Measurements from ENCODE around the gene CCSER1.

CCSER1 gene

DNA sequence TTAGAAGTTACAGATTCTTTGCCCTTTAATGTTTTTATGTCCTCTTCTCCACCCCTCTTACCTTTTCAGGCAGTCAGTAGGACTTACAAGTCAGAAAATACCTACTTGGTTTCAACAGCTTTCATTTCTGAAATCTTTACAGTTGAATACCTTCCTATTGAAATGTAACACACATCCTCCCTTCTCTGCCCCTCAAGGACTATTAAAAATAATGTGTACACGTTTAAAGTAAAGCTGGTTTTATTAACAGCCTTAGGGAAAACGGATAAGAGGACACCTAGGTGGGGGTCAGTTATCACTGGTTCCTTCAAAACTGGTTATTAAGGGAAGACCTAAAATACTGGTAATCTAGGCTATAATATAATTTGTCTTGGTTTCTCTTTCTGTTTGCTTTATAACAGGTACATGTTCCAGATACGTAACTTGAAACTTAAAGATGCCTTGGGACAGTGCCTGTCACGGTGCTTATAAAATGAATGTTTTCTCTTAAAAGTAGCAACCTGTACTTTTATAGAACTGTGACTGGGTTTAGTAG lies 1.8 kb downstream of the CCSER1 start:
- DNase-seq (ENCODE audit: low read depth in 2 of 2), result no peak

DNA sequence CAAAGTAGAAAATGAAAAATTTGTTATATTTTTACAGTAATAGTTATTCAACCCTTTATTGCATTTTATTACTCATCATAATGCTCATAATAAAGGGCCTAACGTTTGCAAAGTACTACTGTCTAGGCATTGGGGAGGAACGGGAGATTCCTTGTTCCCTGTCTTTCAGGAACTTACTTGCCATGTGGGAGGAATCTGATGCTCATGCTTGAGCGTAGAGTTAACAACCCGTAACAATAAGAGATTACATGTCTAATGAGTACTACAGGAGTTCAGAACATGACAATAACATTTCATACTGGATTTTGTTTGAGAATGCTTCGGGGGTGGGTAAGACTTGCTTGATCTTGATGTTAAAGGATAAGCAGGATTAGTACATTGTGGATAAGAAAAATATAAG lies 2.9 kb downstream of the CCSER1 start:
- DNase-seq (ENCODE audit: low read depth in 2 of 2), result no peak

DNA sequence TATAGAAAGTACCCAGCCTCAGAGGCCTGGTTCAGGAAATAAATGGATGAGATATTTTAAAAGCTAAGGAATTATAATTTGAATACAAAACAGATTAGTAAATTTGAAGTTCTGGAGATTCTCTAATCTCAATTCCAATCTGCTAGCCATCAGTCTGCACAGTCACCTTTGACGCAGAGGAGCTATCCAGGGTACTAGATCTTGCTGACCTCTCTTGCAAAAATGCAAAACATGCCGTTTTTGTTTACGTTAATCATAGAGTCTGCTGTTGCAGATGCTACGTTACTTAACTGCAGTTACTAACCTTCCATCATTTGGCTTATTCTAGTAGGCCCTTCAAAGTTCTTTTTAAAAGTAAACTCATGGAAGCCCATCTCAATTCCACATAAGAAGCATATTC lies 10.4 kb downstream of the CCSER1 start:
- DNase-seq (ENCODE audit: low read depth in 2 of 2), result no peak

DNA sequence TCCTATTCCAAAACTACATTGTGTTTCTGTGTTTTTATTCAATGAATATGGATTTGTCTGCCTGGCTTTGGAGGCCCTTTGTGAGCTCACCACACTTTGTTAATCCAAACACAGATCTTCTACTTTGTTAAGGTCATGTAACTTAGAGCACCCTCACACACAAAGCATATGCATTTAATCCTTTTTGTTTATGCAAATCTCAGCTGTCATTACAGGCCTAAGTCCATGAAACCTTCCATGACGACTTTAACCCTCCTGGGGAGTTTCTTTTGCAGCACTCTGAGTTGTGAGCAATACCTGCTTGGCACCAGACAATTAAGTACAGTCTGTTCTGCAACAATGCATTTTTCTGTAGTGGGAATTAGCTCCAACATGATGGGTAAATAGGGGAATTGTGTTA lies 14.9 kb downstream of the CCSER1 start:
- no peak for DNase-seq (ENCODE audit: low read depth in 2 of 2)

DNA sequence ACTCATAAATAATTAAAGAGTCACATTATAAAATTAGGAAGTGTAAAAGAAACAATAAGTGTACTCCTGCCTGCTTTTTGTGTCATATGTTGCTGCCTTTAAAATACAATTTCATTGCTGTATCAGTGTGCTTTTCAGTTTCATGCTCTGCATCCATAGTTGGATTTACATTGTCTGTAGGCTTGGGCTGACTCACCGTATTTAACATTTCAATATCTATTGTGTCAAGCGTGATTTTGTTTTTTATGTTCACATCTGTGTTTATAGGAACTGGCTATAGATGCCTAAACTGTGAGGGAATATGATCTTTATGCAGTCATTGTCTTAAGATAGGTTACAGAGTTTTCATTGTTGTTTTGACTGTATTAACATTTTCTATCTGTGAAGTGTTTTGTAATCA lies 18.1 kb downstream of the CCSER1 start:
- DNase-seq (ENCODE audit: low read depth in 2 of 2), result no peak

DNA sequence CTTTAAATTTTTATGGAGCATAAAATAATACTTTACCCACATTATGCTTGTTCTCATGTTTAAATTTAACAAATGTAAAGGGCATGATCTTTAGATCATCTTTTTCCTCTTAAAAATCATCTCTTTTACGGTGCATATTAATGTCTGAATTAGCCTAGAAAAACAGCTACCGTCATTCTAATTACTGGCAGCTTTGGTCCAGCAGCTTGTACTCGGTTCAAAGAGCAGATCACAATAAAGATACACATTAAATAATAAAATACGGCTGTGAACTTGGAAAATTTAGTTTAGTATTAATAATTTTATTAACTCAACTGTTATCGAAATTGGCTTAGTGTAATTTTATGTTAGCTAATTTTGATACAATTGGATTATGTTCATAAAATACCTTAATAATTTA lies 19.1 kb downstream of the CCSER1 start:
- DNase-seq (ENCODE audit: low read depth in 2 of 2), result no peak

DNA sequence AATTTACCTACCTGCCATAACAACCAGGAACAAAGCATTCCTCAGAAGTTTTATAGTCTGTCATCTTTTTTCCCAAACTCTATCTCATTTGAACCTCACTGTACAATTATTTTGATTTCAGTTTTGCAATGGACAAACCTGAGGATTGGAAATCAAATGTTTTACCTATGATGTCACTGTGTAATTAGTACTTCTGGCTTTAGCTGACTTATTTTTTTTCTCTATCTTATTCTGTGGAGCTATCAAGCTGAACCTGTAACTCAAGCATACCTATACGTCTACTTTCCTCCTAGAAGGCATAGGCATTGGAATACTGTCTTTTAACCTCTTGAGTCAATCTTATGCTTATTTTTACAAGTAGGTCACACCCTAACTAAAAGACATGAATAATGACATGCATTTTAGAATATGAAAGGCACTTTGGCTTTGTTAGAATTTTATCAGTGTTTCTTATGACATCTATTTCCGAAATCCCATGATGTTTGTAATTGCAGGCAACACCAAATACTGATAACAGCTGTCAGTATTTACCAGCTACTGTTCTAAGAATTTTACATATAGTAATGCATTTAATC lies 21.5 kb downstream of the CCSER1 start:
- no peak for DNase-seq (ENCODE audit: low read depth in 2 of 2)

DNA sequence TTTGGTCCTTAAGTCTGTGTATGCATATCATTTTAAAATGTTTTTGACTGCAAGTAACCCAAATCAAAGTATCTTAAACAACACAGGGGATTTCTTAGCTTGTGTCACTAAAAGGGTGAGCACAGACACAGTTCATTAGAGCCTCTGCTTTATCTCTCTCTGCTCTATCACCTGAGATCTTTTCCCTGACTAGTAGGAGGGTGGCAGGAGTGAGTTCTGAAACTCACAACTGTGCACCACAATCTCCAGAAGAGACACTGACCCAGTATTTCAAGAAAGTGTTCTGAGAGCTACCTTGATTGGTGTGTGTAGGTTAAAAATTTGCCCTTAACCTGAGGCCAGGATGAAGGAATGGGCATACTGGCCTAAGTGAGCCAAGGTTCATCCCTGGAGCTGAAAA lies 24.8 kb downstream of the CCSER1 start:
- DNase-seq (ENCODE audit: low read depth in 2 of 2), result no peak

DNA sequence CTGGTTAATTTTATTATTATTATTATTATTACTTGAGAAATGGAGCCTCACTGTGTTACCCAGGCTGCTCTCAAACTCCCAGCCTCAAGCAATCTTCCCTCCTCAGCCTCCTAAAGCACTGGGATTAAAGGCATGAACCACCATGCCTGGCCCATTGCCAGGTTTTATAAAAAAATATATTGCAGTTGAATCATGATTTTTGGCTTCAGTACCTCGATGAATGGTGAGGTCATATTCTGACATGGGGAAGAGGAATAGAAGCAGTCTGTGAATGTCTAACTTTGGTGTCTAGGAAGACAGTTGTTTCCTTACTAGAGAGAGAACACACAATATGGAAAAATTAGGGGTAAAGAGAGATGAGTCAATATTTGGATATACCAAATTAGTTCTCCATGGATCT lies 32.0 kb downstream of the CCSER1 start:
- DNase-seq (ENCODE audit: low read depth in 2 of 2), result no peak

DNA sequence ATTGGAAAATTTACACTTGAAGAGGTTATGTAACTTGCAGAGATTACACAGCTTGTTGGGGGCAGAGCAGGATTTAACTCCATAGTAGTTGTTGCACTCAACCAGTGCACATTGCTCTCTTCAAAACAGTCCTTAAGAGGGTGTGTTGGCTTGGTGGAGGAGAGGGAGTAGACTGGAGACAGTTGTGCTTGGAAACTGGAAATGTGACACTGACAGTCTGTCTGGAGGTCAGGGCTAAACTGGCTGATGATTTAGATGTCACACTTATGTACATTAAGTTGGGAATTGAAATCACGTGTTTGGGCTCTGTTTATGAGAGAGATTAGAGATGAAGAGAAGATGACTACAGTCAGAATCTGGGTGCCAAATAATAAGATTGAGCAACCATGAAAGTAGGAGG lies 32.9 kb downstream of the CCSER1 start:
- no peak for DNase-seq (ENCODE audit: low read depth in 2 of 2)

DNA sequence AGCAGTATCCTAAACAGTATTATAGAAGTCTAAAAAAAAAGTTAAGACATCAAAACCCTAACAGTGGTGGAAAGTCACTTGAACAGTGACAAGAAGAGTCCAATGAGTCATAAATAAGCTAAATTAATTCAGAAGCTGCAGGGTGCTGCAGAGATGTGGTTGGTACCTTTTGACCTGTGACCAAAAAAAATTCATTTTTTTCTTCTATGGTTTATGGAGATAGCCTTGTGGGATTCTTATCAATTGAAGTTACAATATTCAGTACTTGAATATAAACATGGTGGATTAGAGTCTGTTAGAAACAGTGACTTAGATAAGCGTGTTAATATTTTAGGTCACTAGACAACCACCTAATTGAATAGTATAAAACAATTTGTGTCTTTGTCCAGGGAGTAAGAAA lies 35.4 kb downstream of the CCSER1 start:
- DNase-seq (ENCODE audit: low read depth in 2 of 2), result no peak

DNA sequence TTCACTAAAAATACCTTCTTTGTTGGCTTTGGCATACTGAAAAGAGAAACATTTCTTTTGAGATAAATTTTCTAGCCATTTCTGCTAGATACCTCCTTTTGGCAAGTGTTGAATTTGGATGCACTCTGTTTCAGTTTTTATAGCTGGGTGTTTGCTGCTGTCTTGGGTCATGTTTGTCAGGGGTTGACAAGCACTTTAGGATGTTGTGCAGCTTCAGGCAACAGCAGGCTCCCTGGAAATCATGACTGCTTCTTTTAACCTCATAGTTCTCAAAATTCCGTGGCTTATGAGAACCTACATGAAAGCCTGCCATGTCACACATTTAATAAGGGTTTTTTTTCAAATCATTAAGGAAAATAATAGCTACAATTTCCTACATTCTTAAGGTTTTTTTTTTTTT lies 36.7 kb downstream of the CCSER1 start:
- DNase-seq (ENCODE audit: low read depth in 2 of 2), result no peak

DNA sequence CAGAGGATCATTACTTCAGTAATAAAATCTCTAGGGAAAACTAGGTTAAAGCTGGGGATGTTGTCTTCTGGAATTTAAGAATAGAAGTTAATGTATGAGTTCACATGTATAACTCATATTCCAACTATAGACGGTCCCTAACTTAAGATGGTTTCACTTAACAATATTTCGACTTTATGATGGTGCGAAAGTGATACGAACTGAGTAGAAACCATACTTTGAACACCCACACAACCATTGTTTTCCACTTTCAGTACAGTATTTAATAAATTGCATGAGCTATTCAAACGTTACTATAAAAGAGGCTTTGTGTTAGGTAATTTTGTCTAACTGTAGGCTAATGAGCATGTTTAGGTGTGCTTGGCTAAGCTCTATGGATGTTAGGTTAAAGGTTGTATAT lies 38.7 kb downstream of the CCSER1 start:
- no peak for DNase-seq (ENCODE audit: low read depth in 2 of 2)

DNA sequence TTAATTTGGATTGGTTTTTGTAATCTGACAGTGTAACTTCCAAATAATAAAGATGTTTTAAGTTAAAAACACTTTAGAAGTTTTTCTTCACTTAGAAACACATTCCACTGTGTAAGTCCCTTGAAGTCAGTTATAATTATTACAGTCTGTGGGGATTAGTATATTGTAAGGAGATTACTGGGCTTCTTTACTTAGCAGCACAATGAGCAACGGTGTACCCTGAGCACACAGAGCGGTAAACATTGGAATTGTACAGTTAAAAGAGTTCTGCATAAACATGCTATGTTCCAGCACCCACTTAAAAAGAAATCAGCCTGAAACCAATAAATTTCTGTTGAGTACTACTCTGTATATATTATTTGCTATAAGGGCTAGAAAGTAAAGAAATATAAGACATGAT lies 44.3 kb downstream of the CCSER1 start:
- no peak for DNase-seq (ENCODE audit: low read depth in 2 of 2)

DNA sequence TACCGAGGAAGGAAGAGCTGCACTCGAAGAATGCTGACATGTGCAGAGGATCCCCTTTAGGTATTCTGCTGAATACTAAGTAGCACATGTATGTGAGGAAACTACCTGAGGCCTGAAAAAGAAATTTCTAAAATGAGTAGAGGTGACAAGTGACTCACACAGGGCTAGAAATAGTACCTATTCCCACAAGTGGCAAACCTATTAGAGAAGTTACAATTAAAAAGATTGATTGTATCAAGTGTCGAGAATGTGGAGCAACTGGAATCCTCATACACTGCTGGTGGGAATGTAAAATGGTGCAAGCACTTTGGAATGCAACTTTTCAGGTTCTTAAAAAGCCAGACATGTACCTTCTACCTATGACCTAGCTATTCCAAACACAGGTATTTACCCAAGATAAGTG lies 47.4 kb downstream of the CCSER1 start:
- DNase-seq (ENCODE audit: low read depth in 2 of 2), result no peak

DNA sequence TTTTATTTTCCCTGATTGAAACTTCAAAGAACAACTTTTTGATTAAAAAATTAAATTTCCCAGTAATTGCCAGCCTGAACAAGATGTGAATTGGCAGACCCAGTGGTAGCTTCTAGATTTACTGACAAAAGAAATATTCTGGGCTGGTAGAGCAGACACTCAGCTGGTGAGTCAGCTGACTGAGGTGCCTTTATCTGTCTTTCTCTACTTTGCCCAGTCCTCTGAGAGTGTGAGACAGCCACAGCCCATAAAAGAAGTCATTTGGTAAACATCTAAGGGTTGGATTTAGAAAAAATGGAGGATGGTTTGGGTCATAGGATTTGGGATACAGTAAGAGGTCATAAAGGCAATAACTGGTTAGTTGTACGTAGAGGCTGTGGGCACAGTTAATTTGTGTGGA lies 54.5 kb downstream of the CCSER1 start:
- DNase-seq (ENCODE audit: low read depth in 2 of 2), result no peak

DNA sequence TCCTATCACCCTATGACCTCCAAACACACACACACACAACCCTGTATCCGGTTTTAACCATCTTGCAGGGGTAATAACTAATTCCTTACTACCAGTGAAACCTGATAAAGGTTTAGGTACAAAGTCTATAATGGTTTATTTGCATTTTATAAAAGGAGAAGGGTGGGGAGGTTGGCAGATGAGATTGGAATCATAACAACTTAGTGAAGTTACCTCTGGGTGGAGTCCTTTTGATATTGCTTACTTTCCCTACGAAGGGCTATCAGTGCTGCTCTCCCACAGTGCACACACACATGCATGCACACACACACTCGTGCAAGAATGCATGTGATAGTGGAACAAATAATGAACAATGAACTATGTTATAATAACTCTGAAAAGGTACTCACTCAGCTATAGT lies 56.1 kb downstream of the CCSER1 start:
- DNase-seq (ENCODE audit: low read depth in 2 of 2), result no peak

DNA sequence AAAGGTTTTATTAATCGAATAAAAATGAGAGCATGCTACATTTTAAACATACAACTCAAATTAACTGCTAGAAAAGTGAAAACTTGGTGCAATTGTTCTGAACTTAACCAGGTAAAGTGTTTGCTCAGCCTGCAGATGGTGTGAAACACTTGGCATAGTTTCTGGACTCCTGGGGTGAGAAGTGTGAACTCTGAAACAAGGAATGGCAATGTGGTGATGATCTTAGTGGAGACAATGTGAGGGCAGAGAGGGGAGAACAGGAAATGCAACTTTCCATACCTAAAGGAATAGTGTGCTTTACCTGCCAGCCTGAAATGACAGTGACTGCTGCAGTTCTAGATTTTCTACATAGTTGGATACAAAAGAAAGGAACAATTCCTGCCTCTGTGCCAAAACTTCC lies 57.4 kb downstream of the CCSER1 start:
- no peak for DNase-seq (ENCODE audit: low read depth in 2 of 2)

DNA sequence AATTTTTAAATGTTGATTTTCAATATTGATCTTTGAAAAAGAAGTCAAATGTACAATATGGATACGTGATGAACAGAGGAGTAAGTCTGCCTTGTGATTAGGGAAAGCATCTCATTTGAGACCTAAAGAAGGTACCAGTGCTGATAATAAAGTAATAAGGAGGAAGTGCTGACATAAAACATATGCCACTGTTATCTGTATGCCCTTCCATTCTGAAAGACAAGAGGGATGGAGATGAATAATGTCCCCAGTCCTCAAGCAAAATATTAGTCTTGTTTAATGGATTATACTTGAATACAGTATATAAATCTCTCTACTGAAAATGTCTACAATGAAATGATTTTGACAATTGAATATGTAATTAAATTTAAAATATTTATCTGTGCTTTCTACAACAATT lies 58.2 kb downstream of the CCSER1 start:
- no peak for DNase-seq (ENCODE audit: low read depth in 2 of 2)

DNA sequence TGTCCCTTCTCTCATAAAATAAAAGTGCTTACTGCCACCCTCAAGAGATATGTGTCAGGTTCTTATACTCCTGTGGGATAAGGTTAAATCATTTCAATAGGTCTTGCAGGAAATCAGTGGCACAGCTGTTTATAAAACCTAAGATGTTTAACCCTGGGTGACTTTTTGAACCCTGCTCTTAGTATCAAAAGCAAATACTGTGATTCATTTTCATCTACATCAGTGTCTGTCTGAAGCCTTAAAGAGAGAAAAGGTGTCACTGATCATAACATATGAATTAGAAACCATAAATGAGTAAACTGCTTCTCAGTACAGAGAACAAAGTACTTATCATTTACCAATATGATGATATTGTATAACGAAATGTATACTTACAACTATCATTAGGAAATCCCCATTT lies 59.0 kb downstream of the CCSER1 start:
- DNase-seq (ENCODE audit: low read depth in 2 of 2), result no peak

DNA sequence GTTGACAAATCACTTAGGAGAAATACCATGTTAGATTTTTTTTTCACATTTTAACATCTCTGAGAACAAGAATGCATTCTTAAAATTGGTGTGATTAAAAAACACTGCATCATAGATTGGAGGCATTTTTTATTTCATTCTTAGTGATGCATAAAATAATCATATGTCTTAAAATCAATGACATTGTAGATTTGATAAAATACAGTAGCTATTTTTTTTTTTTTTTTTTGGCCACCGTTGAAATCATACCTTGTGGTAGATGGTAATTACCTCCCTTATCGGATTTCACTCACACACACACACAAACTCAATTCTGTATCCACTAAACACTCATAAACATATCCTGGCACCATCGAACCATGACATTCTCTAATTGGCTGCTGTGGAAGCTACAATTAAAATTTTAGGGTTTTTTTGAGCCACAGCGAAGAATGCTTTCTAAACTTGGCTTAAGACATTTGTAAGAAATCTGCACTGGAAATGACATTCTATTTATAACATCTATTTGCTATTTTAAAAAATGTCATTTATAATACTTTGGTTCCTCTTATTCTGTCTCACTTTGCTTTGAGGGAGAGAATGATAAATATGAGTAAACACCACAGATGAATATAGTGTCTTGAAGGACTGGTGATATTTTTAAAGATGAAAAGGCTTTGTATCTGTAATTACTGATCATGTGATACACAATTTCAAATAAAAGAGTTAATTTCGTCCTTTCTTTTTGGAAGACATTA lies 60.1 kb downstream of the CCSER1 start:
- no peak for DNase-seq (ENCODE audit: low read depth in 2 of 2)

DNA sequence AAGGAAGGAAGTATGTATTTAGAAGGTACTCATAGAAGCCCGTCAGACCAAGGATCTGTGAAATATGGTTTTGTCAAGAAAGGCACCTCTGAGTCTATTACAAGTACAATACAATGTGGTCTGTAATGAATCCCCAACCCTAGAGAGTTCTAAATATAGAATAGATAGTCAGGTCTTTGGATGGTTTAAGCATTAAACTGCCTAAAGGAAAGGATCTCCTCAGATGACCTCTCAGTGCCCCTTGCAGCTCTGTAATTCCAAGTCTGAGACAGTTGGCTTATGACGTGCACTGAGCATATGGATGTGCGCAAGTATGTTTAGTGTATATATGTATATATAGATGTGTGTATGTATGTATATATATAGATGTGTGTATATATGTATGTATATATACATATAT lies 62.0 kb downstream of the CCSER1 start:
- DNase-seq (ENCODE audit: low read depth in 2 of 2), result no peak

DNA sequence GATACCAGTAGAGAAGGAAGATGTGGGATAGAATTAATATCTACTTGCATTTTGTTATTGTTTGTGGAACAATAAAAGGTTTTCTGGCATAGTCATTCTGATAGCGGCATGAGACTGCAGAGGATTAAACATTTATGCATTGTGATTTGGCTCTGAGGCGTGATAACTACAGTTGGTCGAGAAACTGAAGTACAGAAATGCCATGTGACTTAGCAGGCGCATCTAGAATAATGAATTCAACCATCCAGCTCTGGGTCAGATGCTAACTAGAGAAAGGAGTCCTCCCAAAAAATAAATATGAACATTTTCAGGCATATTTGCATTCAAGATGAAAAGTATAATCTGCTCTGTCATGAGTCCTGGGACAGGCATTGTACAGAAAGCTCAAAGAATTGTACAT lies 62.8 kb downstream of the CCSER1 start:
- DNase-seq (ENCODE audit: low read depth in 2 of 2), result no peak

DNA sequence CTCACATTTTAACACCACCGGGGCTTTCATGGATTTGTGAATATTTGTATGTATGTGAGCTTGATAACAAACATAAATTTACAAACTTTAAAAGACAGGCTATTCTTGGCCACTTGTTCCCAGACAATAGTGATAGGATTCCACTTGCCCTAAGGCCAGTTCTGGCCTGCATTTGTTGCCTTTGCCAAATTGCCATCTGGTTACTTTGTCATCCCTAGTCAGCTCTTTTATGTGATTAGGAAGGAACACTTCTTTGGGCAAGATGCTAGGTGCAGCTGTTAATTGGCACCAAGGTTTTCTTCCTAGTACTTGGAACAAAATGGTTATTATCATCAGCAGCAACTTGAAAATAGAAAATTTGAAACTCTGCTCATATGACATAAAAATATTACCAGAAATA lies 63.3 kb downstream of the CCSER1 start:
- no peak for DNase-seq (ENCODE audit: low read depth in 2 of 2)

Data from stimulated activated CD4-positive, alpha-beta T cell treated with anti-CD3 and anti-CD28 coated beads, Interleukin-4, amount 100 ng/mL, for 48 hours (primary cell).